H9 (cell line): ENCODE data around the gene TM9SF4. TPM values are rescaled to one million over a fixed set of nuclear protein-coding genes. Genes with fewer than 3 reads are reported as not detected.

Experiments
- DNase-seq: peaks from one replicate; pipeline ENCODE4 v3.0.0-alpha.2; 2017
- H2AFZ ChIP-seq: one replicate; pipeline ENCODE4 v1.6.1; 2013; ENCODE audit warnings: mild to moderate bottlenecking, low read length, control low read depth, moderate library complexity
- H2AK5ac ChIP-seq: 2 replicates; pipeline ENCODE4 v1.6.1; 2013; ENCODE audit warnings: low read length, control low read depth, mixed read lengths; ENCODE audit not compliant: insufficient read length
- H2BK120ac ChIP-seq: one replicate; pipeline ENCODE4 v1.6.1; 2013; ENCODE audit warnings: low read depth, mild to moderate bottlenecking, low read length, control low read depth, inconsistent platforms; ENCODE audit not compliant: poor library complexity, severe bottlenecking
- H2BK12ac ChIP-seq: 2 replicates; pipeline ENCODE4 v1.6.1; 2013; ENCODE audit warnings: low read length, control low read depth, mixed read lengths, low read depth; ENCODE audit not compliant: insufficient read length
- H2BK15ac ChIP-seq: 2 replicates; pipeline ENCODE4 v1.6.1; 2013; ENCODE audit warnings: low read depth, low read length, control low read depth
- H2BK20ac ChIP-seq: one replicate; pipeline ENCODE4 v1.6.1; 2013; ENCODE audit warnings: low read depth, mild to moderate bottlenecking, low read length, control low read depth, inconsistent platforms; ENCODE audit not compliant: poor library complexity, severe bottlenecking
- H2BK5ac ChIP-seq: 2 replicates; pipeline ENCODE4 v1.6.1; 2013; ENCODE audit warnings: low read length, control low read depth, mixed read lengths; ENCODE audit not compliant: insufficient read length
- H3K14ac ChIP-seq: 2 replicates; pipeline ENCODE4 v1.6.1; 2013; ENCODE audit warnings: low read length, control low read depth; ENCODE audit not compliant: insufficient read depth
- H3K18ac ChIP-seq: 2 replicates; pipeline ENCODE4 v1.6.1; 2013; ENCODE audit warnings: low read depth, mild to moderate bottlenecking, mixed read lengths, low read length, control low read depth; ENCODE audit not compliant: insufficient read length
- H3K23ac ChIP-seq: 2 replicates; pipeline ENCODE4 v1.6.1; 2013; ENCODE audit warnings: low read length, control low read depth, mixed read lengths, low read depth; ENCODE audit not compliant: insufficient read length
- H3K23me2 ChIP-seq: 2 replicates; pipeline ENCODE4 v1.6.1; 2013; ENCODE audit warnings: low read depth, mild to moderate bottlenecking, mixed read lengths, low read length, control low read depth; ENCODE audit not compliant: insufficient read length, poor library complexity, severe bottlenecking
- H3K27ac ChIP-seq: 2 replicates; pipeline ENCODE4 v1.5.1; 2013; ENCODE audit warnings: low read length, control low read depth, mixed read lengths, low read depth; ENCODE audit not compliant: insufficient read length
- H3K27me3 ChIP-seq: 2 replicates; pipeline ENCODE4 v1.6.1; 2013; ENCODE audit warnings: low read length, control low read depth, inconsistent platforms; ENCODE audit not compliant: insufficient read depth
- H3K4ac ChIP-seq: 2 replicates; pipeline ENCODE4 v1.6.1; 2013; ENCODE audit warnings: low read depth, mild to moderate bottlenecking, control low read depth, inconsistent platforms, low read length, moderate library complexity
- H3K4me1 ChIP-seq: 2 replicates; pipeline ENCODE4 v1.6.1; 2013; ENCODE audit warnings: low read length, control low read depth, inconsistent platforms; ENCODE audit not compliant: insufficient read depth
- H3K4me2 ChIP-seq: 2 replicates; pipeline ENCODE4 v1.6.1; 2013; ENCODE audit warnings: low read length, control low read depth, mixed read lengths; ENCODE audit not compliant: insufficient read length, insufficient read depth
- H3K56ac ChIP-seq: 2 replicates; pipeline ENCODE4 v1.6.1; 2013; ENCODE audit warnings: low read depth, mild to moderate bottlenecking, mixed read lengths, low read length, control low read depth; ENCODE audit not compliant: insufficient read length
- H3K79me1 ChIP-seq: 2 replicates; pipeline ENCODE4 v1.6.1; 2013; ENCODE audit warnings: low read depth, mild to moderate bottlenecking, moderate library complexity, low read length, control low read depth, inconsistent platforms; ENCODE audit not compliant: insufficient read depth, poor library complexity, severe bottlenecking
- H3K79me2 ChIP-seq: 2 replicates; pipeline ENCODE4 v1.6.1; 2013; ENCODE audit warnings: low read length, control low read depth, inconsistent platforms; ENCODE audit not compliant: insufficient read depth
- H3K9ac ChIP-seq: 2 replicates; pipeline ENCODE4 v1.6.1; 2013; ENCODE audit warnings: low read length, control low read depth, mixed read lengths; ENCODE audit not compliant: insufficient read length; ENCODE audit errors: extremely low read depth
- H3K9me3 ChIP-seq: one replicate; pipeline ENCODE4 v1.6.1; 2013; ENCODE audit warnings: low read depth, low read length, inconsistent platforms; ENCODE audit not compliant: control insufficient read depth
- H3T11ph ChIP-seq: one replicate; pipeline ENCODE4 v1.6.1; 2013; ENCODE audit warnings: mild to moderate bottlenecking, low read length, control low read depth, inconsistent platforms
- H4K20me1 ChIP-seq: one replicate; pipeline ENCODE4 v1.6.1; 2013; ENCODE audit not compliant: control insufficient read depth, insufficient read length, insufficient read depth
- H4K5ac ChIP-seq: 2 replicates; pipeline ENCODE4 v1.6.1; 2013; ENCODE audit warnings: low read depth, mild to moderate bottlenecking, mixed read lengths, low read length, control low read depth; ENCODE audit not compliant: insufficient read length
- H4K8ac ChIP-seq: replicated peaks from 2 replicates; pipeline ENCODE4 v1.6.1; 2013; ENCODE audit warnings: low read length, control low read depth, mixed read lengths, low read depth; ENCODE audit not compliant: insufficient read length
- H4K91ac ChIP-seq: 2 replicates; pipeline ENCODE4 v1.6.1; 2013; ENCODE audit warnings: low read depth, mild to moderate bottlenecking, moderate library complexity, mixed read lengths, low read length, control low read depth; ENCODE audit not compliant: insufficient read length
- H3K27ac Mint-ChIP-seq, 3 experiments: 2 replicates in 2 of 3; 3 replicates in 1 of 3; pipeline ENCODE4 v1.8.0; 2020 to 2021; ENCODE audit warnings: mixed read lengths in 3 of 3, mild to moderate bottlenecking in 1 of 3, moderate library complexity in 1 of 3
- H3K27me3 Mint-ChIP-seq: 2 replicates; pipeline ENCODE4 v1.8.0; 2021; ENCODE audit warnings: low read depth, mild to moderate bottlenecking, moderate library complexity, mixed read lengths
- H3K36me3 Mint-ChIP-seq, 3 experiments: 2 replicates in 2 of 3; 3 replicates in 1 of 3; pipeline ENCODE4 v1.8.0; 2020 to 2021; ENCODE audit warnings: low read depth in 3 of 3, mixed read lengths in 3 of 3; ENCODE audit not compliant: insufficient read depth in 1 of 3
- H3K4me1 Mint-ChIP-seq, 2 experiments: 2 replicates each; pipeline ENCODE4 v1.8.0; 2020; ENCODE audit warnings: mixed read lengths in 2 of 2
- H3K4me3 Mint-ChIP-seq, 2 experiments: 2 replicates in 1 of 2; 3 replicates in 1 of 2; pipeline ENCODE4 v1.8.0; 2020 to 2021; ENCODE audit warnings: mild to moderate bottlenecking in 2 of 2, mixed read lengths in 2 of 2, moderate library complexity in 1 of 2
- H3K9me3 Mint-ChIP-seq, 2 experiments: 2 replicates in 1 of 2; 3 replicates in 1 of 2; pipeline ENCODE4 v1.8.0; 2020; ENCODE audit warnings: mild to moderate bottlenecking in 2 of 2, mixed read lengths in 2 of 2, moderate library complexity in 1 of 2
- CTCF ChIP-seq: fragments of 200-600 bp; sonication (generic); conservative IDR thresholded peaks from 3 replicates; pipeline ENCODE4 v1.8.0; 2021; ENCODE audit warnings: antibody characterized with exemption, mild to moderate bottlenecking
- WGBS: extraction: QIAGEN DNeasy Blood & Tissue Kit; methylation state at CpG from one replicate; pipeline ENCODE4 v1.1.7; 2013; ENCODE audit warnings: missing lambda C conversion rate, low lambda C conversion rate, mixed read lengths; ENCODE audit not compliant: insufficient read length; ENCODE audit errors: extremely low coverage; 5-methylcytosine and 5-hydroxymethylcytosine counted together
- total RNA-seq: library from RNA; stranded (reverse); gene quantifications from 2 replicates; pipeline ENCODE4 v1.2.1, GENCODE V29; 2021

TM9SF4 gene
- total RNA-seq, 1 experiment from 2014 or later, result 62.3 TPM

GRCh38 chr20:32216179-32217142, 106.9 kb downstream of the TM9SF4 start:
- no peaks in the 10 kb centered on the region for H3K9me3 ChIP-seq
- Mint-ChIP-seq H3K27me3 (no peaks in the 10 kb centered on the region), H3K9me3 (no peaks in the 10 kb centered on the region), H3K4me3 (no peak overlapping the region), H3K36me3 (peaks cover 16 to 80% (median 57%) of the 10 kb centered on the region in 3 experiments), H3K27ac (no peak overlapping the region; a peak in 1 of 7 replicates), H3K4me1 (no peaks in the 10 kb centered on the region)
- no peak overlapping the region for H3K14ac ChIP-seq
- H4K91ac ChIP-seq, result no peak overlapping the region
- H4K20me1 ChIP-seq, result no peaks in the 10 kb centered on the region
- no peak overlapping the region for H3K4me2 ChIP-seq
- no peak overlapping the region for H3K56ac ChIP-seq
- no peaks in the 10 kb centered on the region for H3K4me1 ChIP-seq
- no peak overlapping the region for H3K4ac ChIP-seq
- no peak overlapping the region for H3K18ac ChIP-seq
- no CpG with 5 or more reads among the region's 13 CpGs for WGBS
- no peaks in the 10 kb centered on the region for H3K79me2 ChIP-seq
- no peak overlapping the region for H2BK15ac ChIP-seq
- no peaks in the 10 kb centered on the region for H3K79me1 ChIP-seq
- no peak for DNase-seq
- H3K27me3 ChIP-seq, result no peaks in the 10 kb centered on the region
- no peaks in the 10 kb centered on the region for H3K23me2 ChIP-seq
- no peak overlapping the region for H3K23ac ChIP-seq
- no peak overlapping the region for H3T11ph ChIP-seq
- no peak for TF ChIP-seq CTCF
- no peak overlapping the region for H2BK12ac ChIP-seq
- no peak overlapping the region for H2BK5ac ChIP-seq
- no peak overlapping the region for H2AFZ ChIP-seq
- no peak overlapping the region for H2BK120ac ChIP-seq
- no peak overlapping the region for H2AK5ac ChIP-seq
- H2BK20ac ChIP-seq, result no peak overlapping the region
- H3K9ac ChIP-seq, result no peak overlapping the region
- H4K8ac ChIP-seq, result no peak overlapping the region
- no peak overlapping the region for H3K27ac ChIP-seq
- H4K5ac ChIP-seq, result no peak overlapping the region

Other genes starting within 250 kb of the TM9SF4 start
- gene DUSP15, start 239.2 kb upstream of the TM9SF4 start, total RNA-seq, result 5.6 and 6.7 TPM in 2 replicates
- gene TTLL9, start 239.1 kb upstream of the TM9SF4 start, total RNA-seq, result 0.13 and 0.20 TPM in 2 replicates
- 31.1 and 32.2 TPM in 2 replicates for gene PDRG1, start 157.7 kb upstream of the TM9SF4 start, total RNA-seq
- 1.3 and 1.5 TPM in 2 replicates for gene XKR7, start 141.6 kb upstream of the TM9SF4 start, total RNA-seq
- 4.6 and 5.2 TPM in 2 replicates for gene CCM2L, start 99.3 kb upstream of the TM9SF4 start, total RNA-seq
- 1.7 and 1.8 TPM in 2 replicates for gene HCK, start 57.5 kb upstream of the TM9SF4 start, total RNA-seq
- 42.8 and 44.4 TPM in 2 replicates for gene PLAGL2, start 98.0 kb downstream of the TM9SF4 start, total RNA-seq
- 39.0 and 41.2 TPM in 2 replicates for gene POFUT1, start 98.2 kb downstream of the TM9SF4 start, total RNA-seq
- gene KIF3B, start 167.9 kb downstream of the TM9SF4 start, total RNA-seq, result 28.3 and 29.7 TPM in 2 replicates
- 35.0 and 39.5 TPM in 2 replicates for gene ASXL1, start 248.6 kb downstream of the TM9SF4 start, total RNA-seq